Ureter (tissue), 1 donor: Measurements from ENCODE around the gene BPGM. TPM values are rescaled to one million over a fixed set of nuclear protein-coding genes. Genes with fewer than 3 reads are reported as not detected.
"Not testable (repeated sequence)": the region's sequence is repeated elsewhere in the genome, so short reads cannot be mapped to it uniquely, and the experiment has no call there.

ENCODE experiments used
- DNase-seq: peaks from one replicate; pipeline ENCODE4 v3.0.0-alpha.2; 2020; ENCODE audit warnings: low spot score
- total RNA-seq: library from RNA; stranded (reverse); gene quantifications from one replicate; pipeline ENCODE4 v1.2.4, GENCODE V29; 2023
- donor health status: DM: yes; HTN: yes; CAD: no.

BPGM gene
- total RNA-seq, 1 donor from 2014 or later, result 25.5 TPM

DNA sequence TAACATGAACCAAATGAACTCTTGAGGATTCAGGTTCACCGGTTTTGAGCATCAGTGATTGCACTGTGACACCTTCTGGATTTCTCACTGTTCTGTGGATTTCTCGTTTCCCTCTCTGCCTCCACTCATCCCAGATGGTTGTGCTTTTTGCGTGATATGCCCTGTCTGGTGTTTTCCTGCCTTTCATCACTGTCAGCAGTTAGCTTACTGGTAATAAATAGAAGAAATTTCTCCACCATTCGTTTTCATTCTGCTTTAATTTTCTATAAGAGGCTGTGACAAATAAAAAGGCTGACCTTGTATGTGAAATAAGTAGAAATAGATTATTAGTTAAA lies 16.2 kb downstream of the BPGM start:
- DNase-seq, result no peak

GRCh38 chr7:134665045-134665444 lies 18.4 kb downstream of the BPGM start:
- DNase-seq, result not testable (repeated sequence)

GRCh38 chr7:134667899-134668298 lies 21.2 kb downstream of the BPGM start:
- no peak for DNase-seq

DNA sequence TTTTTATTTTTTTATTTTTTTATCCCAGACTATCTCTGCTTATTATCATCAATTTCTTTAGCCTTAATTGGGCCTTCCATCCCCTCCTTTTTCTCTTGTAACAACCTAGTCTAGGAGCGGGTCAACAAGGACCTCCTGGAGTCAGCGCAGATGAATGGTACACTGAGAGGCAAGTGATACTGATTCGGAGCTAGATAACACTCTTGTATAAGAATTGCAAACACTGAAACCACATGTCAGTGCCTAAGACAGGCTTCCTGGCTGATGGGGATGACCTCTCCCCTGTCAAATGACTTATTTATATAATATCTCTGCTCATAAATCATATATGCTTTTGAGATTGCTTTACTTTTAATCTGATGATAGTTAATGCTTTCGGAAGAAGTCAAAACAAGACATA lies 22.7 kb downstream of the BPGM start:
- no peak for DNase-seq

DNA sequence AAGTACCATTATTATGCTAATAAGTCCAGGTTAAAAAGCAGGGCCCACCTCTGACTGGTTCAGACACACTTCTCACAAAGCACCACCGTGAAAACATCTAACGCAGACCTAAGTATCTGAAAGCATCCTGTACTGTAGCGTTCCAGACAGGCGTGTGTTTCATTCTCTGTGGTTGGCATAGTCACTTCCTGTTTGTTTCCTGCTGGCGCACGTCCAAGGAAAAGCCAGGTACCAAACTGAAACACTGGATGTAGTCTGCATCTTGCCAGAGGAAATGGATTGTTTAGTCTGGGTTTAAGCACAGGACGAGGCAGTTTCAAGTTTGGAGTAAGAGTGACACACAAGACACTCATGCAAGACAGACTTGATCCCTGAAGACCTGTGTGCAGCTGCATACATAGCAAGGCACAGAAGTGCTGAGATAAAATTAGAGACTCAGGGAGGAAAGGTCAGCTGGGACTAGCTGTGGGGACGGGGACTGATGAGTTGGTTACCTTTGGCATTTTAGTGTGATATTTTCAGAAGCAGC lies 23.3 kb downstream of the BPGM start:
- DNase-seq, result peak; percentile 76

DNA sequence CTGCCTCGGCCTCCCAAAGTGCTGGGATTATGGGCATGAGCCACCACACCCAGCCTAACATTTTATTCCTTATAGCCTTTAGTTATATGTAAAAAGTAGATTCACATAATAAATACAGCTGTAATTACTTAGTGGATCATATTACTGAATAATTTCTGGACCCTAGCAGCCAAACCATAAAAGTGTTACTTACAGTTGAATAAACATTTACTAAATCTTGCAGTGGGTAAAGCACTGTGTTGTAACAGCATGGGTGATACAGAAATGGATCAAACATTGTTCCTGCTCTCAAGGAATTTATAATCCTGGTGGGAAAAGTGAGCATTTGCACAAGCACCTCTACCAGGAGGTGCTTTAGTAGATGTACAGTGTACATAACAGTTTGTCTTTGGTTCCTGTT lies 25.0 kb downstream of the BPGM start:
- no peak for DNase-seq

- no peak for DNase-seq
These were observed 27.8 kb downstream of the BPGM start for GRCh38 chr7:134674424-134674823.

- DNase-seq, result no peak
These were observed 30.1 kb downstream of the BPGM start for GRCh38 chr7:134676743-134677142.

GRCh38 chr7:134678115-134678514 lies 31.5 kb downstream of the BPGM start:
- DNase-seq, result no peak

- DNase-seq, result no peak
These were observed 32.4 kb downstream of the BPGM start for GRCh38 chr7:134679006-134679405.

GRCh38 chr7:134684165-134684564 lies 37.5 kb downstream of the BPGM start:
- no peak for DNase-seq

DNA sequence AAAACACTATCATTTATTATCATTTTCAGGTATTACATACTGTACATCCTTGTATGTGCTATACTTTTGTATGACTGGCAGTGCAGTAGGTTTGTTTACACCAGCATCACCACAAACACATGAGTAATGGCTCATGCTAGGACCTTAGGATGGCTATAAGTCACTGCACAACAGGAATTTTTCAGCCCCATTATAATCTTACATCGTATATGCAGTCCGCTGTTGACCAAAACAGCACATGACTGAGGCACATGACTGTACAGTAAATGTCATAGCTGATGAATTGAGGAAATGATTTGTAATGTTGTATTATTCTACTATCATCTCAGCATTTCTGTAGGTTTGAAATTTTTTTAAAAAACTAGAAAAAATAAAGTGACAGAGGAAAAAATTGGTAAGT lies 38.6 kb downstream of the BPGM start:
- DNase-seq, result no peak

DNA sequence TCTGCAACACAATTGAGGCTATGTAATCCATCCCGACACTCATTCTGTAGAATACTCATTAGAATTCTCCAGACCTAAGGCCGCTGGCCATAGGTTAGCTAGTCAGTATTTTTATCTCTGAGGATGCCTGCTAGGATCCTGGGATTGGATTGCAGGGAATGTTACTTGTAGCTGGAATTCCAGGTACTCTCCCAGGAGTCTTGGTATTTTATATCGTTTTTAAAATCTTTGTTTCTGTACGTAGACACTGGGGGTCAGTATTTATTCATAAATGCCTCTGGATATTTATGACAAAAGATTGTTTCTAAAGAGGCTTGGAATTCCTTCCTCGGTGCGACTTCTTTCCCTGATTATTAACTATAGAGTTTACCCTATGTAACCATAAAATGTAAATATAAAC lies 40.1 kb downstream of the BPGM start:
- DNase-seq, result no peak

GRCh38 chr7:134689550-134689949 lies 42.9 kb downstream of the BPGM start:
- DNase-seq, result not testable (repeated sequence)

GRCh38 chr7:134690016-134690415 lies 43.4 kb downstream of the BPGM start:
- DNase-seq, result no peak

GRCh38 chr7:134690614-134691504 lies 44.2 kb downstream of the BPGM start:
- no peak for DNase-seq

GRCh38 chr7:134691546-134692343 lies 45.1 kb downstream of the BPGM start:
- DNase-seq, result peak; percentile 50

- no peak for DNase-seq
These were observed 45.7 kb downstream of the BPGM start for GRCh38 chr7:134692344-134692705.

DNA sequence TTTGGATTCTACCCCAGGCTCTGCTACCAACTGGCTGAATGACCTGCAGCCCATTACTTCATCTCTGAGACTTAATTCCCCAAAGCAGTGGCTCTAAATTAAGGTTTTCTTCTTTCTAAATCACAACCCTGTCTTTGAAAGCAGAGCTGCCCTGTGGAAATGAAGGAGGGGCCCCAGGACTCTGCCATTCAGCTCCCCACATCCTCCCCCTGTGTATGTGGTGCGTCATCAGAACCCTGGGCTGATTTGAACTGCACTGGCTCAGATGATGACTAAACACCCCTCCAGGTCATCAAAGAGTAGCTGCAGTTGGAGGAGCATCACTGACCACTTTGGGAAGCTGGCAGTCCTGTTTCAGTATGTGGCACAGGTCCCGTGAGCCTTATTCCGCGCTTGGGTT lies 46.6 kb downstream of the BPGM start:
- DNase-seq, result no peak

- no peak for DNase-seq
These were observed 47.6 kb downstream of the BPGM start for GRCh38 chr7:134694299-134694698.

GRCh38 chr7:134694767-134695166 lies 48.1 kb downstream of the BPGM start:
- DNase-seq, result no peak

- no peak for DNase-seq
These were observed 48.7 kb downstream of the BPGM start for GRCh38 chr7:134695321-134695860.

DNA sequence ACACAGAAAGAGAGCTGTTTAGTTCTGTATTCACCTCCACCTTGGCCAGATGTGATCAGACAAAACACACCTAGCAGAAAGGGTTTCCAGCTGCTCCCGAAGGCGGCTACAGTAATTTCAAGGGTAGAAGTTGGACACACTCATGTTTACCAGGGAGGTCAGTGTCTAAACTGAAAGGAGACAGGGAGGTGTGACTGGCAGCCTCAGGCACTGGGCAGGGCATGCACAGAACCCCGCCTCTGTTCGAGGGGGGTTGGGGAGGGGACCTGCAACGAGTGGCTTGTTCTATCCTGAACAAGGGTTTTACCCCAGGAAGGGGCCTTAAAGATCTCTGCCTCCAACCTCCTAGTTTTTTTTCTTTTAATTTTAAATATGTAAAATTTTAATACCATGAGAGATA lies 49.6 kb downstream of the BPGM start:
- no peak for DNase-seq
